GM21367 (cell line): ENCODE data around the gene FARP1.

Source experiments
- ATAC-seq: cut with Tn5 transposase; IDR thresholded peaks from one replicate; pipeline ENCODE4 v1.9.1; 2021; ENCODE audit not compliant: unreplicated experiment

The FARP1 gene

GRCh38 chr13:98200211-98200878, 57.5 kb downstream of the FARP1 start:
- ATAC-seq: no peak

GRCh38 chr13:98201189-98201588, 58.3 kb downstream of the FARP1 start:
- no peak for ATAC-seq

DNA sequence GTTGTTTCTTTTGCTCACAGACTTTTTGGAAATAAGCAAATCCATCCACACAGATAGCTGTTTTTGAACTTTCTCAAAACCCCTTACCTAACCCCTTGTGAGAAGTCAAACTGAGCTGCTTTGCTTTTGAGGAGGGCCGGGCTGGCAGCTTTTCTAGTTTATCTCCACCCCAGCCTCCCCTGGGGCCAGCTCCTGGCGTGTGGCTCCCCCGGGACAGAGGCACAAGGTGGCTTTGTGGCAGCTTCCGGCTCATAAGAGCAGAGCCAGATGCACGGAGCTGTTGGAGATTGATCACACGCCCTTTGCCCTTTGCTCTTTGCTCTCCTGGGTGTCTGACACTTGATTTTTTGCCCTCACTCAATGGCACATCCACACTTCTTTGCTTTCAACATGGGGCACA, 59.1 kb downstream of the FARP1 start:
- ATAC-seq: no peak

DNA sequence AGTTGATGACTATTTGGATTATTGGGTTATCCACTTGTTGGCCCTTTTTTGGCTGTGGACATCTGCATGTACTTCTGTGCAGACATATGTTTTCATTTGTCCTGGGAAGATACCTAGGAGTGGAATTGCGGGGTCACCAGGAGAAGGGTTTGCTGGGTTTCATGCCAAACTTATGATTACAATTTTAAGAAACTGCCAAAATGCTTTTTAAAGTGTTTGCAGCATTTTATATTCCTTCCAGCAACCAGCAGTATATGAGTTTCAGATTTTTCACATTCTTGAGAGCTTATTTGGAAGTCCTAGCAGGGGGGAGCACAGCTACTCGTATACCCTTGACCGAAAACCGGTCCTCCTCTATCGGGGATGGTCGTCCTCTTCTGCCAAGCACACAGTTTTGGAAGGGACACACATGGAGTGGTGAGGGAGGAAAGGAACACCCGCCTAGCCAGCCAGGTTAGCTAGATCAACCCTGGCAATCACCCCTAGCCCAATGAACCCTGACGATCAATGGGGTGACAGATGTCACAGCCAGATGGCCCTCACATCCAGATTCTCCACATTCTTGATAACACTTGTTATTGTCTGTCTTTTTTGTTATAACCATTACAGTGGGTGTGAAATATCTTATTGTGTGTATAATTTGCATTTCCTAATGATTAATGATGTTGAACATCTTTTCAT, 60.9 kb downstream of the FARP1 start:
- ATAC-seq: no peak

DNA sequence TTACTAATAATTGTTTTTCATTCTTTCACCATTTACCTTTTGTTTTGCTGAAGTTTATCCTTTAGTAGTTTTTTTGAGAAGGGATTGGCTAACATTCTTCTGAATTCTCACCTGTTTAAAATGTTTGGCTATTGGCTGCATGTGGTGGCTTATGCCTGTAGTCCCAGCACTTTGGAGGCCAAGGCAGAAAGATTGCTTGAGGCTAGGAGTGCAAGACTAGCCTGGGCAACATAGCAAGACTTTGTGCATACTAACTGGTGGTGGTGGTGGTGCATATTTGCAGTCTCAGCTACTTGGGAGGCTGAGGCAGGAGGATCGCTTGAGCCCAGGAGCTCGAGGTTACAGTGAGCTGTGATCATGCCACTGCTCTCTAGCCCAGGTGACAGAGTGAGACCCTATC, 61.7 kb downstream of the FARP1 start:
- ATAC-seq: no peak

DNA sequence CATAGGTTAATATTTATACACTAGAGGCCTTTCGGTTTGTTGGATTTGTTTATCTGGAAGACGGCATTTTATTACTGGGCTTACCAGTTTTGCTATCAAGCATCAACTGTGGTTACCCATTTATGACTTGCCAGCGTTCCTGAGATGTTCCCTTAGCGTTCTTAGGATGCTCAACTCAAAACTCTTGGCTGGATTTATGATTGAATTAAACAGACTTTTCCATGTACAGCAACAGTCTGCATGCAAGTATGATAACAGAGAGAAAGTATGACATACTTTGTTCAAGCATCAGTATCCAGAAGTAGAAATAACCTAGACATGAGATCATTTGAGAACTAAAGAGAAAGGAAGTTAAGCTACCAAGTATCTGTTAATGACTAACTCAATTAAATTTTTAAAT, 64.1 kb downstream of the FARP1 start:
- no peak for ATAC-seq

- ATAC-seq: no peak
These were observed 64.5 kb downstream of the FARP1 start for GRCh38 chr13:98207416-98207815.

DNA sequence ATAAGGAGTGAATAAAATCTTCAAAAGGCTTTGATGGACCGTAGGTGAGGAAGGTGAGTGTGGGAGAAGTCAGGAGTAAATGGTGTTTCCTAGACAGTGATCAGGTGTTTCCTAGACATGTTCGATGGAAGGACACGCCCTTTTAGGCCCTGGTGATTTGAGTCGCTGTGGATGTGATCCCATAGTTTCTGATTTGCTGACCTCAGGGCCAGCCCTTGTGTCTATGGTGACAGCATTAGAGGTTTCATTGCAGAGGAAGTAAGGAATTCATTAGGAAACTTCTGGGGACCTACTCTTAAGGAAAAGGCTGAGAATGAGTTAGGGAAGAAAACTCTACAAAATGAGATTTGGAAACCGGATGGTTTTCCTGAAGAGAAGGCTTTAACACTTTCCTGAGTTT, 65.7 kb downstream of the FARP1 start:
- ATAC-seq: no peak

DNA sequence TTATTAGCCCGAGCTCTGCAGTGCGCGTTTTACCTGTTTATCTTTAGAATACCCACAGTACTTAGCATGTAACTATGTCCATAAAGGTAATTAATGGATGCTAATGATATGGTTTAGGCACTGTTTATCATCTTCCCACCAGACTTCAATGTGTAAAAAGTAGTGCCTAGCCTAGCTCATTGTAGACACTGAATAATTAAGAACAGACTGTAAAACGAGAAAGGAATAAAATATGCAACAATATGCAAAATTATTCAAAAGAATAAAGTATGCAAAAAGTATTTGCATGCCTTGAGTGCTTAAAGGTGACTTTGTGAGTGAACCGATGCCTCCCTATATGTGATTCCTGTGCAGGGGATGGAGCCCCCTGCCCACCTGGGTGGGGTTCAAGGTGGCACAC, 69.9 kb downstream of the FARP1 start:
- ATAC-seq: no peak

GRCh38 chr13:98213354-98213753, 70.5 kb downstream of the FARP1 start:
- ATAC-seq: no peak

GRCh38 chr13:98214008-98214643, 71.2 kb downstream of the FARP1 start:
- ATAC-seq: no peak

- ATAC-seq: no peak
These were observed 71.8 kb downstream of the FARP1 start for GRCh38 chr13:98214707-98215106.

DNA sequence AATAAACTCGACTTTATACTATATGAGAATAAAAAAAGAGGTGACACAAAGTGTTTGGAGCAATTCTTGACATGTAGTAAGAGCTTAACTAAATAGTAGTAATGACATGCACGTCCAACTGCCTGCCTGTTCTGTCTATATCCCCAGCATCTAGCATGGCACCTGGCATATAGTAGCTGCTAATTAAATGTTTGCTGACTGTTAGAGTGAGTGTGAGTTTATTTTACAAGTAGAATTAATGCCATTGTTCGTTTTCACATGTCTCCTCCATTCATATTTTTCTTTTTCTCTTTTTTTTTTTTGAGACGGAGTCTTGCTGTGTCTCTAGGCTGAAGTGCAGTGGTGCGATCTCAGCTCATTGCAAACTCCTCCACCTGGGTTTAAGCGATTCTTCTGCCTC, 72.6 kb downstream of the FARP1 start:
- no peak for ATAC-seq

DNA sequence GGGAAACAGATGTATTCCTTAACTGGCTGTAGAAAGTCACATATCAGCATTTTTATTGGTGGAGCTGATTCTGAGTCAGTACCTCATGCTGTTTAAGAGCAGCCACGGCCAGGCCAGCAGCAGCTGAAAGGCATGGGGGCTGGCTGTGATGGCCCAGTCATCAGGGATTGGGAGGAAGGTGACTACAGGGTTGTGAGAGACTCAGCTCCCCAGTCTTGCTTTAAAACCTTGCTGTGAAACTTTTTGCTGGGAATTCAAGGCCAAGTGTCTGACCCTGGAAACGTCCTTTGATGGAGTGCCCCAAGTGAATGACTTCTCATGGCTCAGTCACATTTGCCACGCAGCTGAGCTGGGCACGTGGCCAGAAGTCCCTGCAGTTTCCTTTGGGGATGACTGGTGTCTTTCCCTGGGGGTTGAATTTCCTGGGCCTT, 73.3 kb downstream of the FARP1 start:
- no peak for ATAC-seq

GRCh38 chr13:98216711-98217285, 73.9 kb downstream of the FARP1 start:
- no peak for ATAC-seq

DNA sequence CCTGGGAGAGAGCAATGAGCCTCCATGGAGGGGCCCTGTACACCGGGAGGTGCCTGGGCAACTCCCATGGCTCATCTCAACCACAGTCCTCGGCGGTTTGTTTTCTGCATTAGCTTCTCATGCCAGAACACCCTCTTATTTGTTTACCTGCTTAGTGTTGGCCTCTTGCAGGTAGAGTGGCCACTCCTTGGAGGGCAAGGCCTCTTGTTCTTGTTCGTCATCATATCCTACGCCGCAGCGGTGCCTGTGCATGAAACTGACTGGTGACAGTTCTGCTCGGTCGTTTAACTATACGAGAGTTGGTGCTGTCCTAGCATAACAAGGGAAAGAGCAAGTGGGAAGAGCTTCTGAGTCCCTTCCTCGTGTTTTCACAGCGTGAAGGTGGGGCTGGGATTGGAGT, 74.7 kb downstream of the FARP1 start:
- ATAC-seq: no peak

DNA sequence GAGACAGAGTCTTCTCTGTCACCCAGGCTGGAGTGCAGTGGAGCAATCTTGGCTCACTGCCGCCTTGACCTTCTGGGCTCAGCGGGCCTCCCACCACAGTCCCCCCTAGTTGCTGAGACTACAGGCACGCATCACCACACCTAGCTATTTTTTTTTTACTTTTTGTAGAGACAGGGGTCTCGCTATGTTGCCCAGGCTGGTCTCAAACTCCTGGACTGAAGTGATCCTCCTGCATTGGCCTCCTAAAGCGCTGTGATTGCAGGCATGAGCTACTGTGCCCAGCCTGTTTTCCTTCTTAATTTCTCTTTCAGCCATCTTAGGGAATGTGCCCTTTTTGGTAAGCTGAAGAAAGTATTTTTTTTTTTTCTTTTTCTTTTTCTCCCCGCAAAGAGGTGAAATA, 76.8 kb downstream of the FARP1 start:
- no peak for ATAC-seq

DNA sequence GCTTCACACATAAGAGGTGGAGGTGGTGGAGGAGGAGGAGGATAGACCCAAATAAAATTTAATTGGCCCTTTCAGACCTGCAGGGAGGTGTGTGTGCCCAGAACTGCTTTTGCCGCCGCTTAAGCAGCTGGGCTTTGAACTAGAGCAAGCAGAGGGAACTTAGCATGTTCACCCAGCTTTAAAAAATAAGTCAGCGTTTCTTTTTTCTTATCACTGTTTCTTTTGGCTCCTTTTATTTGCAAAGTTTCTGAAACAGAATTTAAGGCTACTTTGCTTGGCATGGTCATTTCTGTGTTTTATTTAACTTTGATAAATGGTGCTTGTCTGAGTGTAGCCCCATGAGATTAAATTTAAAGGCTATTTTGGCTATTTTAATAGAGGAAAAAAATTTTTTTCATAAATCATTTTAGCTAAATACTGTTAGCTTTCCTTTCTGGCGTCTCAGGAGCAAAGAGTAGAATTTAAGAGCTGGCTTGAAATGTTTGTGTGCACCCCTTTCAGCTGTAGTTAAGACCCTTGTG, 77.4 kb downstream of the FARP1 start:
- ATAC-seq: no peak

DNA sequence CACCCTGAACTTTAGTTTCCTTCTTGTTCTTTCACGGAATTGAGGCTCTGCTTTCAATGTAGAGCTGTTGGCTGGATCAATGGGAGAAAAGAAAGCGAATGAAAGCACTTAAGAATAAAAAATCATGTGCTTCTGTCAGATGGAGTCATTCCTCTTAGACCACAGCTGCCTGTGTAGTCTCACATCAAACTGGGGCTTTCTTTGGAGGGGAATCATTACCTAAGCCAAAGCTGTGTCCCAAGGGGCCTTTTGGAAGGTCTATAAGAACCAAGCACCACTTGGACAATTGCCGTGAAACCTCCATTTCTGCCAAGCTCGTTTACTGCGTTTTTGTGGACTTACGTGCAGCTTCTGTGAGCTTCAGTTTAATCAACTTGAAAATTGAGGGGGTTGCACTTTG, 78.3 kb downstream of the FARP1 start:
- ATAC-seq: no peak

DNA sequence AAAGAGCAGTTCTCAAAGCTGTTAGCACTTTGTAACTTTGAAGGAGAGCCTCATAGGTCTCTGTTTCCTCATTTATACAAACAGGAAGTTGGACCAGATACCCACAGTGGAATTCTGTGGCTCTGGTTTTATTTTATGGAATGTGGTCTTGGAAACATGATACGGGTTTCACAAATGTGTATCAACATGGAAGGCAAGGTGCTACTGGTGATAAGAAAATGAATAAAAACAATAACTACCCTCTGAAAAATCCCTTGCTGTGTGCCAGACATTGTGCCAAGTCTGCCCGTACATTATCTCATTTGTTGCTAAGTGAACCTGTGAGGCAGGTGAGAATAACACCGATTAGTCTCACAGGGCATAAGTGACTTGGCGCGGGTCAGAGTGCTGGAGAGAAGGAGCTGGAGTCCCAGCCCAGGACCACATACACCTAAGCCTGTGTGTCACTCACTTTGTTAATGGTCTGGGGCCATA, 79.2 kb downstream of the FARP1 start:
- no peak for ATAC-seq

DNA sequence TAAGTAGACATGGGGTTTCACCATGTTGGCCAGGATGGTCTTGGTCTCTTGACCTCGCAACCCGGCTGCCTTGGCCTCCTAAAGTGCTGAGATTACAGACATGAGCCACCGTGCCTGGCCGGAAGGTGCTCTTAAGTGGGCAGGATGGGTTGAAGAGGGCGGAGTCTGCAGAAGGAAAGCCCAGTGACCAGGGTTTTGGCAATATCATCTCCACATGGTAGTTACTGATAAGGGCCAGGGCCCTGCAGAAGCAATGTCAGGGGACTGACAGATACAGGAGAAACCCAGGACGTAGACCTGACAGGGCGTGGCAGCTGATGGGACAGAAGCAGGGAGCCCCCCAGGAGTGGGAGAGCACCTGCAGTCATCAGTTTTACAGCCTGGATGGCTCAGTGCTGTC, 79.9 kb downstream of the FARP1 start:
- no peak for ATAC-seq

- ATAC-seq: no peak
These were observed 80.8 kb downstream of the FARP1 start for GRCh38 chr13:98223741-98224140.
